Cardiac fibroblast (primary cell): ENCODE measurements around the gene PIGX.

ENCODE experiments used
- DNase-seq, 2 donors: peaks; one replicate each; pipeline versions ENCODE4 v3.0.0 to v3.0.0-alpha.2; 2010; ENCODE audit warnings: low read depth in 2 of 2
- H3K4me3 ChIP-seq, 2 donors: replicated peaks in 1 of 2; 1 replicate in 1 of 2; 2 replicates in 1 of 2; pipeline ENCODE4 v1.5.1; 2011; ENCODE audit warnings: low read depth in 2 of 2, low read length in 2 of 2, mild to moderate bottlenecking in 2 of 2, moderate library complexity in 1 of 2
- TF ChIP-seq, protein P1 (sequence below): IDR thresholded peaks from one replicate; pipeline ENCODE4 v1.5.1; 2011; ENCODE audit warnings: low read depth, mild to moderate bottlenecking, low read length, inconsistent platforms

The PIGX gene

DNA sequence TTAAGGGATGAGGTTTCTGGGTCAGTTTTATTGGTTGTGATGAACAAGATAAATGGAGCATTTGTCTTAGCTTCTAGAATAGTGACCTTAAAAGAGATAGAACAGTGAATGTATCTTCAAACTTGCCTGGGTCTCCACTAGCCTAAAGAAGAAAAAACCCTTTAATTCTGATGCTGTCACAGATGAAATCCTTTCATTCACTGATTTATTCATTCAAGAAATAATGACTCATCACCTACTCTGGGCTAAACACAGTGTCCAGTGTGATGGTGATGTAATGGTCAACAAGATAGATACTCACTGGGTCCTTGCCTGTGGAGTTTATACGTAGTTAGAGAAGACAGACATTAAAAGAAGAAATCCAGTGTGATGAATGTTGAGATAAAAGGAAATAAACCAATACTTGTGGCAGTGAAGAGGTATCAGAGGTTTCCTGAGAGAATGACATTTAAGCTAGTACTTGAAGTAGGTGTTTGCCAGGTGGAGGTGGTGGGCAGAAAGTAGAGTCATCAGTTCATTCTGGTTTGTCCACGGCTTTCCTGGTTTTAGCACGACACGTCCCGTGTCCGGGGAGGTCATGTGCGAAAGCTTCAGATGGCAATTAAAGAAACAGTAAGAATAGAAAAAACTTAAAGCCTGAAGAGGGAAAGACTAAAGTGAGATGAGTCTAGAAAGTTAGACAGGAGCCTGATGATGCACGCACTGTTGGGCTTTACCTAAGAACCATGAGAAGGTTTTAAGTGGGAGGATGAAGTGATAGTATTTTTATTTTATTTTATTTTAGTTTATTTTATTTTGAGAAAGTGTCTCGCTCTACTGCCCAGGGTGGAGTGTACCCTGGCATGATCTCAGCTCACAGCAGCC is 45.9 kb downstream of the PIGX start:
- H3K4me3 ChIP-seq = no peak overlapping the region
- TF ChIP-seq, protein P1, sequence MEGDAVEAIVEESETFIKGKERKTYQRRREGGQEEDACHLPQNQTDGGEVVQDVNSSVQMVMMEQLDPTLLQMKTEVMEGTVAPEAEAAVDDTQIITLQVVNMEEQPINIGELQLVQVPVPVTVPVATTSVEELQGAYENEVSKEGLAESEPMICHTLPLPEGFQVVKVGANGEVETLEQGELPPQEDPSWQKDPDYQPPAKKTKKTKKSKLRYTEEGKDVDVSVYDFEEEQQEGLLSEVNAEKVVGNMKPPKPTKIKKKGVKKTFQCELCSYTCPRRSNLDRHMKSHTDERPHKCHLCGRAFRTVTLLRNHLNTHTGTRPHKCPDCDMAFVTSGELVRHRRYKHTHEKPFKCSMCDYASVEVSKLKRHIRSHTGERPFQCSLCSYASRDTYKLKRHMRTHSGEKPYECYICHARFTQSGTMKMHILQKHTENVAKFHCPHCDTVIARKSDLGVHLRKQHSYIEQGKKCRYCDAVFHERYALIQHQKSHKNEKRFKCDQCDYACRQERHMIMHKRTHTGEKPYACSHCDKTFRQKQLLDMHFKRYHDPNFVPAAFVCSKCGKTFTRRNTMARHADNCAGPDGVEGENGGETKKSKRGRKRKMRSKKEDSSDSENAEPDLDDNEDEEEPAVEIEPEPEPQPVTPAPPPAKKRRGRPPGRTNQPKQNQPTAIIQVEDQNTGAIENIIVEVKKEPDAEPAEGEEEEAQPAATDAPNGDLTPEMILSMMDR = no peak
- peak; percentile 56 to 87 for DNase-seq

DNA sequence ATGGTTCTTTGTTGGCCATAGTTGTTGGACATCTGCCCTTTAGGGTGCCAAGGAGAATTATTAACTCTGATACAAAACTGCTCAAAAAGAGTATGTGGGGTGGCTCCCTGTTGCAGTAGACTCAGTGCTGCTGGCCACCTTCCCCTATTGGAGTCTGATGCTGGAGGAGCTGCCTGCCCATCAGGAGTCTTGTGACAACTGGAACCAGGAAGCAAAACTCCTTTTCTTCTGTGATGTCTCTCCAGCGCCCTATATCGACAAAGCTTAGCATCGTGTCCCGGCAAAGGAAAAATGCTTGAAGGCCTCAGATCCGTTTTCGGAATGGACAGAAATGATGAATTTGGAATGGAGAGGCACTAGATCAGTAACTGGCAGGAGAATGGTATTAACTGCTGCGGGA is 51.0 kb downstream of the PIGX start:
- TF ChIP-seq, protein P1 = no peak
- H3K4me3 ChIP-seq = no peak overlapping the region
- DNase-seq = no peak

DNA sequence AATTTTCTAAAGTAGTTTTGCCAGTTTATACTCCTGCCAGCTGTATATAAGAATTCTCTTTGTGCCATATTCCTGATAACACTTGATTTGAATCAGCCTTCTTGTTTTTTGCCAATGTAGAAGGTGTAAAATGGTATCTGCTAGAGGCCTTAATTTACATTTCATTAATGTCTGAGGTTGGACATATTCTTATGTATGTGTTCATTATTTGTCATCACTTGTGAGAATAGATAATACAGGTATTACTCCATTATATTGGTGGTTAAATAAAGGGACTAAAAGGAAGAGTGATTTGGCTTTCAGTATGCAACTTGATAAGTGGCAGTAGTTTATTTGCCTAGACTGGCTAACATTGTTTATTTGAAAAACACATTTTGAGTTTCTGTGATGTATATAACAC is 53.3 kb downstream of the PIGX start:
- no peak overlapping the region for H3K4me3 ChIP-seq
- TF ChIP-seq, protein P1 = no peak
- no peak for DNase-seq

DNA sequence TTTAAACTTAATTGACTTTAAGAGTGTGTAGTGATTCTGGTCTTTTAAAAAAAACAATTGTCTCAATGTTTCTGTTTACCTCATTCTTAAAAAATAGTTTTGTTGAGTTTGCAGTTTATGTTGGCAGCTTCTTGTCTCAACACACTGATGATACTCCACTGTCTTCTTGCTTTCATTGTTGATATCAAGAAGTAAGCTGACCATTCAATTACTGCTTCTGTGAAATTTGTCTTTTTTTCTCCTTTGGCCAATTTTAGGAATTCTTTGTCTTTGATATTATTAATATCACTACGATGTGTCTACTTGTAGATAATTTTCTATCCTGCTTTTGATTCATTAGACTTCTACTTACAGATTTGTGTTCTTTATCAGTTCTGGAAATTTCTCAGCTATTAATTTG is 58.9 kb downstream of the PIGX start:
- TF ChIP-seq, protein P1 = no peak
- DNase-seq = no peak
- no peak overlapping the region for H3K4me3 ChIP-seq

DNA sequence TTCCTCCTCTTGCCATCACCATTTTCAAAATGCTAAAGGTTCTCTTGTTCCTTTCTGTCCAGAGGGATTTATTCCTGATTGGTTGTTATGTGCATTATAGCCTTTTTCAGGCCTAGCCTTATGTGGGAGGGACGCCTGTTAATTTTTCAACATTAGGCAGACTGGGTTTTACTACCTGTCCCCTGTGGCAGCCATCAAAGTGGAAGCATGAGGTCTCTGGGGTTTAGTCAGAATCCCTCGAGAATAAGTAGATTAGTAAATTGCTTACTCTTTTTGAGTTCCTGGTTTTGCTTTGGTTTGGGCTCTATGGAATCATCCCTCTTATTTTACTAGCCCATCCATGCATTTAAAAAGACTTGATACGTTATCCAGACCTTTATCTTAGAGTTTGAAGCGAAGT is 59.9 kb downstream of the PIGX start:
- TF ChIP-seq, protein P1 = no peak
- no peak overlapping the region for H3K4me3 ChIP-seq
- no peak for DNase-seq

DNA sequence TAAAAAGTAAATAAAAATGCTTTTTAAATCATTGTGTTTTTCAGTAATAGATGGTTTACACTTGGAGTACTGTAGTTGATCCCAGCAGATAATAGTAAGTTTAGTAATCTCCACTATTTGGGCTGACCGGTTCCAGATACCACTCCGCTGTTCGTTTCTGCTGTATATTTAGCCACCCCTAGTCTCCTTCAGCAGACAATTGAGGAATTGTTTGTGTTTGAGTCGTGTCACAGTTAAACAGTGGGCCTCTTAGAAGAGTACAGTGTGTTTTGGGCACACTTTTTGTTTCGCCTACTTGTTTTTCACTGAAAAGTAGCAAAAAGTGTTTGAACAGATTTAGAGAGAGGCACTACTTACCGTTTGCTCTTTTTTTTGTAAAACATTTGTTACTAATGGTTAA is 60.7 kb downstream of the PIGX start:
- TF ChIP-seq, protein P1 = no peak
- no peak for DNase-seq
- H3K4me3 ChIP-seq = no peak overlapping the region
